SK-N-MC (cell line): ENCODE results near the gene NAA35.

Experiments
- EZH2 ChIP-seq: fragments of 200-600 bp; sonication (generic); IDR thresholded peaks from one replicate; pipeline ENCODE4 v1.6.1; 2017; ENCODE audit warnings: antibody characterized with exemption
- FOXP2 ChIP-seq: optimal IDR thresholded peaks from 2 replicates; pipeline ENCODE3; 2011; ENCODE audit warnings: mild to moderate bottlenecking, moderate library complexity; ENCODE audit not compliant: insufficient read depth; ENCODE audit errors: extremely low read length, control extremely low read depth
- POLR2AphosphoS5 ChIP-seq: IDR thresholded peaks from 2 replicates; pipeline ENCODE4 v1.6.1; 2012; ENCODE audit warnings: mild to moderate bottlenecking, low read depth, low read length, borderline replicate concordance

GRCh38 chr9:85899388-85899787 is 41.6 kb upstream of the NAA35 start:
- TF ChIP-seq EZH2 (no peak), POLR2AphosphoS5 (no peak), FOXP2 (no peak)
